ENCODE results near the gene HCST.

DNA sequence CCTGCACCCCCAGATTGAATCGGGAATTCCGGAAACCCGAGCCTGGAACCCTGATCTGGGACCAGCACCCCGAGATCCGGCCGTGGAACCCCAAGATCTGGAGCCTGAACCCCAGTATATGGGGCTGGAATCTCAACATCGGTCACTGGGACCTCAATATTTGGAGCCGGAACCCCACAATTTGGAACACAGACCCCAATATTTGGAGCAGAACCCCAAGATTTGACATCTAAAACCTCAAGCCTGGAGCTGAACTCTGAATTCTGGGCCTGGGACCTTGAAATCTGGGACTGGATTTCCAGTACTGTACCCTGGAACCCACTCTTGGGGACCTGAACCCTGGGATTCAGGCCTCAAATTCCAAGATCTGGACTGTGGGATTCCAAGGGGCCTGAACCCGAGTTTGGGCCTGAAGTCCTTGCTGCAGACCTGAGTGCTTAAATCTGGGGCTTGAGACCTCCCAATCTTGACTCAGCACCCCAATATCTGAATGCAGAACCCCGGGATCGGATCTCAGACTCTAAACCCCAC lies 34.5 kb downstream of the HCST start:
- no peak for TF ChIP-seq CTCF (IDR thresholded peaks at IDR 0.05)
- TF ChIP-seq EP300 (IDR thresholded peaks at IDR 0.05) = no peak

All from sigmoid colon (tissue), 4 donors.